ENCODE results near the gene BOLL. TPM values are rescaled to one million over a fixed set of nuclear protein-coding genes. Genes with fewer than 3 reads are reported as not detected.

The BOLL gene
- total and polyA plus RNA-seq, 2 donors (not counting 1 experiment from before 2014, with no cell fraction given) = not detected

- Mint-ChIP-seq H3K27me3 (peaks cover 72% of the 10 kb centered on the region), H3K4me1 (no peaks in the 10 kb centered on the region), H3K9me3 (ENCODE audit: insufficient read depth) (peaks cover 4% of the 10 kb centered on the region), H3K27ac (no peak overlapping the region), H3K4me3 (no peak overlapping the region)
- H3K4me1 ChIP-seq (ENCODE audit: control insufficient read depth in 2 of 2, insufficient read depth in 2 of 2, low read length in 2 of 2) = no peaks in the 10 kb centered on the region
- POLR2A ChIA-PET = no interaction called here
- no peak overlapping the region for H3K27ac ChIP-seq (ENCODE audit: low read length in 2 of 2)
- CTCF ChIA-PET = no interaction called here
- intact Hi-C loops (cut with micrococcal nuclease) = no loop called here
- peaks cover 0 to 8% (median 0%) of the 10 kb centered on the region in 3 donors for H3K9me3 ChIP-seq (ENCODE audit: control extremely low read depth in 1 of 3, control insufficient read depth in 2 of 3, insufficient read depth in 1 of 3, low read length in 2 of 3)
- no peak for TF ChIP-seq CTCF (IDR thresholded peaks at IDR 0.05)
- no peak for TF ChIP-seq EZH2 (IDR thresholded peaks at IDR 0.05; ENCODE audit: borderline replicate concordance, insufficient read depth, low read depth, low read length, poor library complexity, severe bottlenecking)
- peaks cover 0 to 52% (median 29%) of the 10 kb centered on the region in 4 experiments for H3K27me3 ChIP-seq (replicated peaks in 1 of 4; ENCODE audit: control extremely low read depth in 1 of 4, control insufficient read depth in 3 of 4, insufficient read depth in 4 of 4, low read length in 3 of 4)
- H3K9ac ChIP-seq (ENCODE audit: low read length) = no peak overlapping the region
- no peaks in the 10 kb centered on the region for H4K20me1 ChIP-seq (ENCODE audit: control insufficient read depth, insufficient read depth, low read length, poor library complexity, severe bottlenecking)
- no peaks in the 10 kb centered on the region for H3K36me3 ChIP-seq (replicated peaks in 1 of 2; ENCODE audit: control extremely low read depth in 1 of 2, control insufficient read depth in 1 of 2, extremely low read depth in 1 of 2, insufficient read depth in 2 of 2, low read length in 1 of 2)
- no peak overlapping the region for H3K4me2 ChIP-seq (replicated peaks; ENCODE audit: low read depth, low read length, poor library complexity, severe bottlenecking)
- ATAC-seq (ENCODE audit: low read depth) = no peak
- H2AFZ ChIP-seq (ENCODE audit: insufficient read depth, low read depth, low read length, poor library complexity, severe bottlenecking) = no peak overlapping the region
- no peaks in the 10 kb centered on the region for H3K79me2 ChIP-seq (ENCODE audit: control insufficient read depth, insufficient read depth, low read length)
- no peak overlapping the region for H3K4me3 ChIP-seq (ENCODE audit: control extremely low read depth in 1 of 5, extremely low read depth in 1 of 5, insufficient read depth in 1 of 5, low read depth in 2 of 5, low read length in 4 of 5)
- WGBS (ENCODE audit: insufficient coverage) = 93% methylated on average over 2 of the region's 4 CpGs
- DNase-seq = no peak
Observed at GRCh38 chr2:197798187-197798586, 13.1 kb upstream of the BOLL start.

GRCh38 chr2:197795277-197795676, 10.2 kb upstream of the BOLL start:
- H3K27me3 ChIP-seq (replicated peaks in 1 of 4; ENCODE audit: control extremely low read depth in 1 of 4, control insufficient read depth in 3 of 4, insufficient read depth in 4 of 4, low read length in 3 of 4) = peaks cover 0 to 36% (median 16%) of the 10 kb centered on the region in 4 experiments
- intact Hi-C loops (cut with micrococcal nuclease) = no loop called here
- no peak overlapping the region for H3K27ac ChIP-seq (ENCODE audit: low read length in 2 of 2)
- H3K4me2 ChIP-seq (replicated peaks; ENCODE audit: low read depth, low read length, poor library complexity, severe bottlenecking) = no peak overlapping the region
- no peak overlapping the region for H3K9ac ChIP-seq (ENCODE audit: low read length)
- H4K20me1 ChIP-seq (ENCODE audit: control insufficient read depth, insufficient read depth, low read length, poor library complexity, severe bottlenecking) = no peaks in the 10 kb centered on the region
- Mint-ChIP-seq H3K27me3 (peaks cover 68% of the 10 kb centered on the region), H3K4me1 (no peaks in the 10 kb centered on the region), H3K9me3 (ENCODE audit: insufficient read depth) (peaks cover 8% of the 10 kb centered on the region), H3K4me3 (no peak overlapping the region), H3K27ac (no peak overlapping the region)
- TF ChIP-seq EZH2 (IDR thresholded peaks at IDR 0.05; ENCODE audit: borderline replicate concordance, insufficient read depth, low read depth, low read length, poor library complexity, severe bottlenecking) (no peak), CTCF (IDR thresholded peaks at IDR 0.05) (no peak)
- ChIA-PET POLR2A (no interaction called here), CTCF (no interaction called here)
- no peak for ATAC-seq (ENCODE audit: low read depth)
- H3K4me3 ChIP-seq (ENCODE audit: control extremely low read depth in 1 of 5, extremely low read depth in 1 of 5, insufficient read depth in 1 of 5, low read depth in 2 of 5, low read length in 4 of 5) = no peak overlapping the region
- no peak overlapping the region for H2AFZ ChIP-seq (ENCODE audit: insufficient read depth, low read depth, low read length, poor library complexity, severe bottlenecking)
- peaks cover 0 to 8% (median 2%) of the 10 kb centered on the region in 3 donors for H3K9me3 ChIP-seq (ENCODE audit: control extremely low read depth in 1 of 3, control insufficient read depth in 2 of 3, insufficient read depth in 1 of 3, low read length in 2 of 3)
- no peaks in the 10 kb centered on the region for H3K4me1 ChIP-seq (ENCODE audit: control insufficient read depth in 2 of 2, insufficient read depth in 2 of 2, low read length in 2 of 2)
- no peaks in the 10 kb centered on the region for H3K79me2 ChIP-seq (ENCODE audit: control insufficient read depth, insufficient read depth, low read length)
- no peak for DNase-seq
- no peaks in the 10 kb centered on the region for H3K36me3 ChIP-seq (replicated peaks in 1 of 2; ENCODE audit: control extremely low read depth in 1 of 2, control insufficient read depth in 1 of 2, extremely low read depth in 1 of 2, insufficient read depth in 2 of 2, low read length in 1 of 2)

Measured in B cell (primary cell).